Eye (tissue), 1 donor: ENCODE measurements around the gene MYOG.
A peak's percentile ranks its signal among the peaks of the same experiment; 100 is the strongest.

ENCODE experiments used
- DNase-seq: peaks from one replicate; pipeline ENCODE4 v3.0.0-alpha.2; 2015

MYOG gene

GRCh38 chr1:203045821-203046594, 39.8 kb downstream of the MYOG start:
- no peak for DNase-seq

- no peak for DNase-seq
Measured at GRCh38 chr1:203045336-203045735, 40.5 kb downstream of the MYOG start.

- peak; percentile 54 for DNase-seq
Measured at GRCh38 chr1:203044546-203045250, 41.1 kb downstream of the MYOG start.

- no peak for DNase-seq
Measured at GRCh38 chr1:203043830-203044545, 41.8 kb downstream of the MYOG start.

- no peak for DNase-seq
Measured at GRCh38 chr1:203041351-203041932, 44.4 kb downstream of the MYOG start.

- DNase-seq = no peak
Measured at GRCh38 chr1:203040513-203041275, 45.1 kb downstream of the MYOG start.

- DNase-seq = no peak
Measured at GRCh38 chr1:203039609-203040512, 46.0 kb downstream of the MYOG start.

- peak; percentile 90 for DNase-seq
Measured at GRCh38 chr1:203038891-203039608, 46.8 kb downstream of the MYOG start.

GRCh38 chr1:203038217-203038741, 47.5 kb downstream of the MYOG start:
- peak; percentile 24 for DNase-seq

GRCh38 chr1:203037509-203038190, 48.2 kb downstream of the MYOG start:
- DNase-seq = no peak

- peak; percentile 46 for DNase-seq
Measured at GRCh38 chr1:203036537-203036936, 49.3 kb downstream of the MYOG start.

- DNase-seq = no peak
Measured at GRCh38 chr1:203036135-203036534, 49.7 kb downstream of the MYOG start.

- no peak for DNase-seq
Measured at GRCh38 chr1:203035111-203036000, 50.5 kb downstream of the MYOG start.

GRCh38 chr1:203034422-203035110, 51.2 kb downstream of the MYOG start:
- no peak for DNase-seq

GRCh38 chr1:203033917-203034316, 51.9 kb downstream of the MYOG start:
- DNase-seq = no peak

GRCh38 chr1:203033287-203033686, 52.5 kb downstream of the MYOG start:
- DNase-seq = no peak
